ENCODE results near the gene PRIMA1. TPM values are rescaled to one million over a fixed set of nuclear protein-coding genes. Genes with fewer than 3 reads are reported as not detected.

Gene PRIMA1
- total RNA-seq, 1 experiment from 2014 or later = 2.3 TPM

DNA sequence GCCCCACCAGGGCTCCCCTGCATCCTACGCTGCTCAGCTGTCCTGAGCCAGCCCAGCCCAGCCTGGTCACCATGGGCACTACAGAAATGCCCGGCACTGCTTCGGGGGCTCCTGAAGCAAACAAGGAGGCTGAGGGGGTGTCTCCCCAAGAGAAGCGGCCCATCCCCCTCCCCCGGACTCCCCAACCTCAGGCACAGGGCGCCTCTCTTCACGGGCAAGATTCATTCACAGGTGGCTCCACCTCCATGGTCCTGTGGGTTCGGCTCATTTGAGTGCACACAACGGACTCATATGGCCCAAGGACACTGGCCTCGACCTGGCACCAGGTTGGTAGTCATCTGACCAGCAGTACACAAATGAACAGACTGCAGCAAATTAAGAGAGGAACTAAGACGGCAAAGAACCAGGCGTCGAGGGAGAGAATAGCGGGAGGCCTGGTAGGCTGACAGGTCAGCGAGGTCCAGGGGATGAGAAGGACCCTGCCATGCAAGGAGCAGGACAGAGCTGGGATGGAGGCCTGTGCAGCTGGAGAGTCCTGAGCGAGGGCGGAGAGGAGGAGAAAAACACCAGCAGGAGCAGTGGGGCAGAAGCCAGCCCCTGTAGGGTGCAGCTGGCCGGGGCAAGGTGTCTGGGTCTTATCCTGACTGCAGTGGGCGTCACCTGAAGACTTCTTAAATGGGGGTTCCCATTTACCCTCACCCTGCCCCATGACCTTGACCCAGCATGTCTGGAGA, 60.2 kb downstream of the PRIMA1 start:
- TF ChIP-seq, protein P1, sequence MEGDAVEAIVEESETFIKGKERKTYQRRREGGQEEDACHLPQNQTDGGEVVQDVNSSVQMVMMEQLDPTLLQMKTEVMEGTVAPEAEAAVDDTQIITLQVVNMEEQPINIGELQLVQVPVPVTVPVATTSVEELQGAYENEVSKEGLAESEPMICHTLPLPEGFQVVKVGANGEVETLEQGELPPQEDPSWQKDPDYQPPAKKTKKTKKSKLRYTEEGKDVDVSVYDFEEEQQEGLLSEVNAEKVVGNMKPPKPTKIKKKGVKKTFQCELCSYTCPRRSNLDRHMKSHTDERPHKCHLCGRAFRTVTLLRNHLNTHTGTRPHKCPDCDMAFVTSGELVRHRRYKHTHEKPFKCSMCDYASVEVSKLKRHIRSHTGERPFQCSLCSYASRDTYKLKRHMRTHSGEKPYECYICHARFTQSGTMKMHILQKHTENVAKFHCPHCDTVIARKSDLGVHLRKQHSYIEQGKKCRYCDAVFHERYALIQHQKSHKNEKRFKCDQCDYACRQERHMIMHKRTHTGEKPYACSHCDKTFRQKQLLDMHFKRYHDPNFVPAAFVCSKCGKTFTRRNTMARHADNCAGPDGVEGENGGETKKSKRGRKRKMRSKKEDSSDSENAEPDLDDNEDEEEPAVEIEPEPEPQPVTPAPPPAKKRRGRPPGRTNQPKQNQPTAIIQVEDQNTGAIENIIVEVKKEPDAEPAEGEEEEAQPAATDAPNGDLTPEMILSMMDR (conservative IDR thresholded peaks at IDR 0.05) = no peak
- Histone ChIP-seq H3K9me3 (ENCODE audit: control insufficient read depth, low read depth, low read length) (no peaks in the 10 kb centered on the region), H3K4me1 (ENCODE audit: insufficient read depth, low read length) (no peaks in the 10 kb centered on the region), H4K20me1 (ENCODE audit: control insufficient read depth, insufficient read depth, insufficient read length) (no peaks in the 10 kb centered on the region), H2BK5ac (ENCODE audit: insufficient read length, low read length) (no peak overlapping the region), H2BK15ac (ENCODE audit: low read depth, low read length) (no peak overlapping the region), H4K5ac (ENCODE audit: insufficient read length, low read depth, low read length) (no peak overlapping the region), H3K79me1 (ENCODE audit: insufficient read depth, low read depth, low read length, poor library complexity, severe bottlenecking) (no peaks in the 10 kb centered on the region), H4K91ac (ENCODE audit: insufficient read length, low read depth, low read length) (no peak overlapping the region), H2BK120ac (ENCODE audit: low read depth, low read length, poor library complexity, severe bottlenecking) (no peak overlapping the region), H2BK12ac (ENCODE audit: insufficient read length, low read depth, low read length) (no peak overlapping the region), H3K23ac (ENCODE audit: insufficient read length, low read depth, low read length) (no peak overlapping the region), H3K9ac (ENCODE audit: extremely low read depth, insufficient read length, low read length) (no peak overlapping the region), H2AK5ac (ENCODE audit: insufficient read length, low read length) (no peak overlapping the region), H3K23me2 (ENCODE audit: insufficient read length, low read depth, low read length, poor library complexity, severe bottlenecking) (no peaks in the 10 kb centered on the region), H3K27me3 (ENCODE audit: insufficient read depth, low read length) (no peaks in the 10 kb centered on the region), H3K56ac (ENCODE audit: insufficient read length, low read depth, low read length) (no peak overlapping the region), H3T11ph (ENCODE audit: low read length) (no peak overlapping the region), H3K27ac (ENCODE audit: insufficient read length, low read depth, low read length) (no peak overlapping the region), H2AFZ (ENCODE audit: low read length) (no peak overlapping the region), H3K4me2 (ENCODE audit: insufficient read depth, insufficient read length, low read length) (no peak overlapping the region), H2BK20ac (ENCODE audit: low read depth, low read length, poor library complexity, severe bottlenecking) (no peak overlapping the region), H3K18ac (ENCODE audit: insufficient read length, low read depth, low read length) (no peak overlapping the region), H3K14ac (ENCODE audit: insufficient read depth, low read length) (no peak overlapping the region), H4K8ac (replicated peaks; ENCODE audit: insufficient read length, low read depth, low read length) (no peak overlapping the region), H3K79me2 (ENCODE audit: insufficient read depth, low read length) (no peaks in the 10 kb centered on the region), H3K4ac (ENCODE audit: low read depth, low read length) (no peak overlapping the region)
- Mint-ChIP-seq H3K4me3 (no peak overlapping the region), H3K27ac (no peak overlapping the region; a peak in 1 of 7 replicates), H3K36me3 (ENCODE audit: insufficient read depth in 1 of 3, low read depth in 3 of 3) (0 out of 7 replicates have a peak, but pooled peaks cover 0 to 2% (median 0%) of the 10 kb centered on the region in 3 experiments), H3K9me3 (no peaks in the 10 kb centered on the region; a peak in 1 of 5 replicates), H3K4me1 (peaks cover 4 to 10% of the 10 kb centered on the region in 2 experiments; a peak in 3 of 4 replicates), H3K27me3 (ENCODE audit: low read depth) (no peaks in the 10 kb centered on the region)
- WGBS (ENCODE audit: extremely low coverage, insufficient read length, low lambda C conversion rate) = no CpG with 5 or more reads among the region's 19 CpGs
- no peak for DNase-seq

Measured in H9 (cell line).